ENCODE data around the gene PLCZ1.
"Not testable (repeated sequence)": the region's sequence is repeated elsewhere in the genome, so short reads cannot be mapped to it uniquely, and the experiment has no call there.

PLCZ1 gene

GRCh38 chr12:18696971-18697602, 40.7 kb downstream of the PLCZ1 start:
- no peak for DNase-seq

DNA sequence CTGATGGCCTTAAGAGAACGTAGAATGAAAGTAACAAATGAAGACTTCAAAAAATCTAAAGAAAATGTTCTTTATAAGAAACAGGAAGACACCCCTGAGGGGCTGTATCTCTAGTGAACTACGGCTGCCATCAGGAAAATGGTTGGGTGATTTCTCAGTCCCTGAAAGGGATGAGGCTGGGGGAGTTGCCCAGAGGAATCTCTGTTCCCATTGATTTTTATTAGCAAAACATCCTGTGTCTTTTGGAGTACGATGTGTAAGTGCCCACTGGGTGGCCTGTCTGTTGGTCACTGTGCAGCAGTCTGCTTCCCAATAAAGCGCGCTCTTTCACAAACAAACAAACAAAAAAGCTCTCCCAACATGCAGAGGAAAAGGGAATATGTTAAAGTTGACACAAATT, 43.8 kb downstream of the PLCZ1 start:
- DNase-seq = not testable (repeated sequence)

GRCh38 chr12:18690653-18691052, 47.2 kb downstream of the PLCZ1 start:
- DNase-seq = no peak

DNA sequence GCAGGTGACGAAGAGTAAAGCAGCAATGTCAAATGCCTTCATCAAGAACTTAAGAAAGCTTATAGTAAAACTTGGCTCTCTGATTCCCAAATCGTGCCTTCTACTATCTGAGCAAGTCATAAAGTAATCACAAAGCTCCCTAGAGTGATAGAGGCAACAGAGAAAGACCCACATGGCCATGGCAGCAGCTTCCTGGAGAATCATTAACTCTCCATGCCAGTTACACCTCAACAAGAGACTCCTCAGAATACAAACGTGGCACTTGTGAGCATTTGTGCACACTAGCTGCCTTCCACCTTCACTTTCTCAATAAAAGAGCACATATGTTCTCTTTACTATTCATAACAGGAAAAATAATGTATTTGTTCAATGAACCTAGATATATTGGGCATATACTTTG, 48.0 kb downstream of the PLCZ1 start:
- DNase-seq = no peak

- no peak for DNase-seq
Measured at GRCh38 chr12:18684430-18684829, 53.4 kb downstream of the PLCZ1 start.

GRCh38 chr12:18683327-18684013, 54.3 kb downstream of the PLCZ1 start:
- no peak for DNase-seq

DNA sequence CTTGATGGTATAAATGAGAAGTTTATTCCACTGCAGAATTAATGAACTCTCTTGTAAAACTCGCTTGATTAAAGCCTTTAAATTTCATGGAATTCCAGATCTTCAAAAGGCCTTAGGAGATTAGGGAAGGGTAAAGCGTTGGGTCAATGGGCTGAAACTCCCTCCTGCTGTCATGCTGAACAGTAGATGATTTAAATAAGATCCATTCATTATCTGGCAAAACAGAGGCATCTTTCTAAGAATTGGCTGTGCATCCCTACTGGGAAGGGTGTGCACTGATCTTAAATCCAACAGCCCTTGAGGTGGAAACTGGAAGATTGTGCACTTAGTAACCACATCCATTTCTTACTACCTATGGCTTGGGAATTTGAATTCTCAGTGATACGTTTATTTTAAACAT, 56.0 kb downstream of the PLCZ1 start:
- DNase-seq = no peak

DNA sequence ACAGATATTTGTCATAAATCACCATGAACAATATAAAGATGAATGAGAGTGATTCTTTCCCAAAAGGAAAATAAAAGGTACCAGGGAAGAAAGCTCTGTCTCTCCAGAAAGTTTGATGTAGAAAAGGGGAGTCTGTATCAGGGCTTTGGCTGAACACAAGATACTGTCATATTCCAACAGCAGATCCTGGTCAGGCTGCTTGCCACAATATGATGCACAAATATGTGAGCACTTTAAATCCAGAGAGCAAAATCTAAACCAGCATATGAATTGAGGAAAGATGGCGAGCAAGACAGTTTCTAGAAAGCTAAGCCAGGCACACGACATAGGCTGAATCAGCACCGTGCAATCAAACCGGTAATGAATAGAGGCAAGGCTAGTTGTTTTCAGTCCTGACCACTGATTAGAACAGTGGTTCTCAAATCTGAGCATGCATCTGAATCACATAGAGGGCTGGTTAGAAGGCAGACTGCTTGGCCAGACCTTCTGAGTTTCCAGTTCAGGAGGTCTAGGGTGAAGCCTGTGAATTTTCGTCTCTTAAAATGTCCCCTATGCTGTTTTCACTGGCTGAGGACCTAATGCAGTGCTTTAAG, 60.7 kb downstream of the PLCZ1 start:
- no peak for DNase-seq

- no peak for DNase-seq
Measured at GRCh38 chr12:18676141-18676540, 61.7 kb downstream of the PLCZ1 start.

- no peak for DNase-seq
Measured at GRCh38 chr12:18658829-18659228, 79.0 kb downstream of the PLCZ1 start.

DNA sequence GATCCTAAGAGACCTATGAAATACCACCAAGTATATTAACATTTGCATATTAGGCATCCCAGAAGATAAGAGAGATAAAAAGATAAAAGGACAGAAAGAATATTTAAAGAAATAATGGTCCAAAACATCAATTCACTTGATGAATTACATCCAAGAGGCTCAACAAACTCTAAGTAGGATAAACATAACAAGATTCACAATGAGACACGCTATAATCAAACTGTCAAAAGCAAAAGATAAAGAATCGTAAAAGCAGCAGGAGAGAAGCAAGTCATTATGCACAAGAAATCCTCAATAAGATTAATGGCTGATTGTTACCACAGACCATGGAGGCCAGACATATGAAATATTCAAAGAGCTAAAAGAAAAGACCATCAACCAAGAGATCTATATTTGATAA, 79.6 kb downstream of the PLCZ1 start:
- no peak for DNase-seq

GRCh38 chr12:18655351-18655750, 82.5 kb downstream of the PLCZ1 start:
- DNase-seq = no peak

GRCh38 chr12:18653465-18653864, 84.3 kb downstream of the PLCZ1 start:
- no peak for DNase-seq

DNA sequence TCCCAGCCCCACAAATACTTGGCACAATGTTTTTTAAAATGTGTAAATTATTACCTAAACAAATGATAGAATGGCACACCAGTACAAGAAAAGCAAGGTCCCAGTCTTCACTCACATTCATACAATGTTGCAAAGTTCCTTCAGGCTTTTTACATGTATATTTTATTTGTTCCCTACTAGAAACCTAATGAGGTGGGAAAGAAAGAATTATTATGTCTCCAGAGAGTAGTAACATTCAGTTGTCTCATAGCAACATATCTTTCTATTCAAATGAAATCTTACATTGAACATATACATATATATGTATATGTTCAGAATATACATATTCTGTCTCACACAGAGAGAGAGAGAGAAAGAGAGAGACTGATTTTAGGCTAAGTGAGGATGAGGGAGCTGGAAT, 85.2 kb downstream of the PLCZ1 start:
- no peak for DNase-seq

DNA sequence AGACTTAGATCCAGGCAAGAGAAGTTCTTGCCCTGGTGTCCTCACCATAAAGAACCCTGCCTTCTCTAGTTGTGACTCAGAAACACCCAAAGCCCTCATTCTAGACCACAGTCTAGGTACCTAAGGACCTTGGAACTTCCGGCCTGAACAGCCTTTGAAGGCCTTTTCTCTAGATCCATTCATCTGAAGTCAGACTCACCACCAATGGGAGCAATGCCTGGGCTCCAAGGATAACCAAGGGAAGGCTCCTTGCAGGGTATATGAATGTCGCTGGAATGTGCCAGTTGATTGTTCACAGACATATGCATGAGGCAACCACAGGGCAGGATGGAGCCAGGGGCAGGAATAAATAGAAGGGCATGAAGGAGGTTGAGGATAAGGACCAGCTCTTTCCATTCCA, 86.3 kb downstream of the PLCZ1 start:
- DNase-seq = no peak

GRCh38 chr12:18646286-18646890, 91.4 kb downstream of the PLCZ1 start:
- no peak for DNase-seq

DNA sequence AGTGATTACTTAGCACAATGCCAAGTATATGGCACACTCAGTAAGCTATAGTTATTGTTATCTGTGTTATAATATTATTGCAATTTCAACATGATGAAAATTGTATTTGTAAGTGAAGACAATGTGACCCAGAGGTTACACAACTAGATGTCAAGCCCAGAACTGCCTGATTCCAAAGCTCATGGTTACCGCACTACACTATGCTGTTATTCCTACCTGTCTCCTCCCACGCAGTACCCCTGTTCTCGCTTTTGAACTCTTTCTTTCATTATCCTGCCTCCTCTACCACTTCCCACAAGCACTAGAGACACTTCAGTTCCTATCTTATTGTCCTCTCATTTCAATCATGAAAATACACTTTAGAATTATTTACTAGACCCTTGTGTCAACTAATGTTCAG, 93.2 kb downstream of the PLCZ1 start:
- no peak for DNase-seq

- DNase-seq = no peak
Measured at GRCh38 chr12:18643681-18644080, 94.1 kb downstream of the PLCZ1 start.

- DNase-seq = no peak
Measured at GRCh38 chr12:18640321-18640955, 97.4 kb downstream of the PLCZ1 start.

DNA sequence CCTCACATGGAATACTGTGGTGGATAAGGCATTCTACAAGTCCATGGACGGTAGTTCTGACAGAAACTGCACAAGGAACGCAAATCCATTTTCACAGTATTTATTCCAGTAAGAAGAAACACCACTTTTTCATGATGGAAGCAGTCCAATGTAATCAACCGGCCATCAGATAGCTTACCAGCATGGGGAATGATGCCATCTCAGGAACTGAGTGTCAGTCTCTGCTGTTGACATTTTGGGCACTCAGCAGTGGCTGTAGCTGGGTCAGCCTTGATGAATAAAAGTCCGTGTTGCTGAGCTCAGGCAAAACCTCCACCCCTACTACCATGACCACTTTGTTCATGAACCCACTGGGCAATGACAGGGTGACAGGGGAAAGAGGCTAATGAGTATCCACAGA, 103.4 kb downstream of the PLCZ1 start:
- no peak for DNase-seq
